Myometrial cell (primary cell): ENCODE measurements around the gene CALCA. TPM values are rescaled to one million over a fixed set of nuclear protein-coding genes. Genes with fewer than 3 reads are reported as not detected.

ENCODE experiments used
- total RNA-seq: library from RNA; depleted of rRNA; stranded (reverse); fragments of >200 nt; gene quantifications from 2 replicates; pipeline ENCODE4 v1.2.3, GENCODE V29; 2015

CALCA gene
- not detected in 2 replicates for total RNA-seq

GRCh38 chr11:14971865-14972580, at the start of gene CALCA:
CALCA (minus strand) TSS chr11:14972351; CDS start chr11:14971192, 1,159 bp downstream.

Other genes starting within 250 kb of the CALCA start
- gene CYP2R1, start 80.1 kb downstream of the CALCA start, total RNA-seq = 4.4 and 8.1 TPM in 2 replicates
- not detected in 2 replicates for gene CALCB, start 101.2 kb upstream of the CALCA start, total RNA-seq
- gene INSC, start 142.6 kb upstream of the CALCA start, total RNA-seq = 12.1 and 20.8 TPM in 2 replicates